ENCODE measurements around the gene WIPF3. TPM values are rescaled to one million over a fixed set of nuclear protein-coding genes. Genes with fewer than 3 reads are reported as not detected.

The WIPF3 gene
- total RNA-seq, 1 donor from 2014 or later: 0.46 TPM

DNA sequence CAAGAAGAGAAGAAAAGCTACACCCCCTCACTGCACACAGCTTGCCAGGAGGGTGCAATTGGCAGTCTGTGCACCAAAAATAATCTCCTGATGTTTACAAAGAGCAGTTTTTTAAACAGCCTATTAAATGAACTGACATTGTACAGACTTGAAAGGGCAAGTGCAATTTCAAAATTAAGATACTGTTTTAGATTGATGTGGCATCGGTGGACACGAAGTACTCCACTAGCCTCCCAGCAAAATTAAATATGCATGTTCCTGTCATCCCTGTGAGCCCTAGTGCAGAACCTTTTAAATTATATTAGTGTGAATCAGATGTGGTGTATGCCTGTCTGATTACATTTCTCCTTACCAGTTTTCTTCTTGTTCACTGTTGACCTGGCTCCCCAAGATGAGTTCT, 87.9 kb downstream of the WIPF3 start:
- H3K27me3 ChIP-seq (ENCODE audit: control insufficient read depth, insufficient read depth, low read length): no peaks in the 10 kb centered on the region
- no peak for DNase-seq (ENCODE audit: low read depth)
- H3K4me3 ChIP-seq (ENCODE audit: low read depth, low read length): no peak overlapping the region
- no peaks in the 10 kb centered on the region for H3K36me3 ChIP-seq (ENCODE audit: control insufficient read depth, insufficient read depth, low read length)
- TF ChIP-seq, protein P1, sequence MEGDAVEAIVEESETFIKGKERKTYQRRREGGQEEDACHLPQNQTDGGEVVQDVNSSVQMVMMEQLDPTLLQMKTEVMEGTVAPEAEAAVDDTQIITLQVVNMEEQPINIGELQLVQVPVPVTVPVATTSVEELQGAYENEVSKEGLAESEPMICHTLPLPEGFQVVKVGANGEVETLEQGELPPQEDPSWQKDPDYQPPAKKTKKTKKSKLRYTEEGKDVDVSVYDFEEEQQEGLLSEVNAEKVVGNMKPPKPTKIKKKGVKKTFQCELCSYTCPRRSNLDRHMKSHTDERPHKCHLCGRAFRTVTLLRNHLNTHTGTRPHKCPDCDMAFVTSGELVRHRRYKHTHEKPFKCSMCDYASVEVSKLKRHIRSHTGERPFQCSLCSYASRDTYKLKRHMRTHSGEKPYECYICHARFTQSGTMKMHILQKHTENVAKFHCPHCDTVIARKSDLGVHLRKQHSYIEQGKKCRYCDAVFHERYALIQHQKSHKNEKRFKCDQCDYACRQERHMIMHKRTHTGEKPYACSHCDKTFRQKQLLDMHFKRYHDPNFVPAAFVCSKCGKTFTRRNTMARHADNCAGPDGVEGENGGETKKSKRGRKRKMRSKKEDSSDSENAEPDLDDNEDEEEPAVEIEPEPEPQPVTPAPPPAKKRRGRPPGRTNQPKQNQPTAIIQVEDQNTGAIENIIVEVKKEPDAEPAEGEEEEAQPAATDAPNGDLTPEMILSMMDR (IDR thresholded peaks at IDR 0.05; ENCODE audit: insufficient read depth, low read length, poor library complexity, severe bottlenecking): no peak

DNA sequence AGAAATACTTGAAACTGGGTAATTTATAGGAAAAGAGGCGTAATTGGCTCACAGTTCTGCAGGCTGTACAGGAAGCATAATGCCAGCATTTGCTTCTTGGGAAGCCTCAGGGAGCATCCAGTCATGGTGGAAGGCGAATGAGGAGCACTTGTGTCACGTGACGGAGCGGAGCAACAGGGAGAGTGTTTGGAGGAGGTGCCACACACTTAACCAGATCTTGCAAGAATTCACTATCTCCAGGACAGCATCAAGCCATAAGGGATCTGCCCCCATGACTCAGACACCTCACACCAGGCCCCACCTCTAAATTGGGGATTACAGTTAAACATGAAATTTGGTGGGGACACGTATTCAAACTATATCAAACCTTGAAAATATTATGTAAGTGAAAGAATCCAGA, 89.3 kb downstream of the WIPF3 start:
- no peaks in the 10 kb centered on the region for H3K27me3 ChIP-seq (ENCODE audit: control insufficient read depth, insufficient read depth, low read length)
- TF ChIP-seq, protein P1 (IDR thresholded peaks at IDR 0.05; ENCODE audit: insufficient read depth, low read length, poor library complexity, severe bottlenecking): no peak
- no peaks in the 10 kb centered on the region for H3K36me3 ChIP-seq (ENCODE audit: control insufficient read depth, insufficient read depth, low read length)
- DNase-seq (ENCODE audit: low read depth): no peak
- no peak overlapping the region for H3K4me3 ChIP-seq (ENCODE audit: low read depth, low read length)

DNA sequence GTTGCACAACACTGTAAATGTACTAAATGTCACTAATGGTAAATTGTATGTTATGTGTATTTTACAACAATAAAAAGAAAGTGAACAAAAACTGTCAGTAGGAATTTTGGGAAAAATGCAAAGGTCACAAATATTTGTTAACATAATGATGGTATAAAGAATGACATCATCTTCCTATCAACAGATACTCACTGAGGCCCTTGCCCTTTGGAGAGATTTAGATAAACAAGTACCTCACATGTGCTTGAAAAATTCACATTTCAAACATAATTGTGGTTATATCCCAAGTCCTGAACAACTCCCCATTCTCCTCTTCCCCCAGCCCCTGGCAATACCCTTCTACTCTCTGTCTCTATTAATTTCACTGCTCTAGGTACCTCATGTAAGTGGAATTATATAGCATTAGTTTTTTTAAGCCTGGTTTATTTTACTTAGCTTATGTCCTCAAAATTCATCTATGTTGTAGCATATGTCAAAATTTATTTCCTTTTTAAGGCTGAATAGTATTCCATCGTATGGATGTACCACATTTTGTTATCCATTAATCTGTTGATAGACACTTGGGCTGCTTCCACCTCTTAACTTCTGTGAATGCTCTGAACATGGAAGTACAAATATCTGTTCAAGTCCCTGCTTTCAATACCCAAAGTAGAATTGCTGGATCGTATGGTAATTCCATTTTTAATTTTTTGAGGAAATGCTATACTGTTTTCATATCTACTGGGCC, 90.5 kb downstream of the WIPF3 start:
- Histone ChIP-seq H3K4me3 (ENCODE audit: low read depth, low read length) (no peak overlapping the region), H3K36me3 (ENCODE audit: control insufficient read depth, insufficient read depth, low read length) (no peaks in the 10 kb centered on the region), H3K27me3 (ENCODE audit: control insufficient read depth, insufficient read depth, low read length) (no peaks in the 10 kb centered on the region)
- TF ChIP-seq, protein P1 (IDR thresholded peaks at IDR 0.05; ENCODE audit: insufficient read depth, low read length, poor library complexity, severe bottlenecking): no peak
- no peak for DNase-seq (ENCODE audit: low read depth)

DNA sequence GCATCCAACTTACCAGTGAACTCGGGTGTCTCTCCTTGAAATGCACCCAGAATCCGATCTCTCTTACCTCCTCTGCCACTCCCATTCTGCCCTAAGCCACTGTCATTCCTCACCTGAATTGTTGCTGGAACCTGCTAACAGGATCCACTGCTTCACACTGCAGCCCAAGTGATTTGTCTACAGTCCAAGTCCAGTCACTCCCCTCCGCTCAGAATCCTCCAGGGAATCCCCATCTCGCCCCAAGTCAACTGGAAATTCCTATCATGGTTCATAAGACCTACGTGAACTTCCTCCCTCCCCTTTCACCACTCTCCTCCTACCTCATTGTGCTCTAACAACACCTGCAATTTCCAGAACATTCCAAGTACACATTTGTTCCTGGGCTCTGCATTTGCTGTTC, 92.0 kb downstream of the WIPF3 start:
- no peaks in the 10 kb centered on the region for H3K27me3 ChIP-seq (ENCODE audit: control insufficient read depth, insufficient read depth, low read length)
- TF ChIP-seq, protein P1 (IDR thresholded peaks at IDR 0.05; ENCODE audit: insufficient read depth, low read length, poor library complexity, severe bottlenecking): no peak
- DNase-seq (ENCODE audit: low read depth): no peak
- H3K36me3 ChIP-seq (ENCODE audit: control insufficient read depth, insufficient read depth, low read length): no peaks in the 10 kb centered on the region
- no peak overlapping the region for H3K4me3 ChIP-seq (ENCODE audit: low read depth, low read length)

DNA sequence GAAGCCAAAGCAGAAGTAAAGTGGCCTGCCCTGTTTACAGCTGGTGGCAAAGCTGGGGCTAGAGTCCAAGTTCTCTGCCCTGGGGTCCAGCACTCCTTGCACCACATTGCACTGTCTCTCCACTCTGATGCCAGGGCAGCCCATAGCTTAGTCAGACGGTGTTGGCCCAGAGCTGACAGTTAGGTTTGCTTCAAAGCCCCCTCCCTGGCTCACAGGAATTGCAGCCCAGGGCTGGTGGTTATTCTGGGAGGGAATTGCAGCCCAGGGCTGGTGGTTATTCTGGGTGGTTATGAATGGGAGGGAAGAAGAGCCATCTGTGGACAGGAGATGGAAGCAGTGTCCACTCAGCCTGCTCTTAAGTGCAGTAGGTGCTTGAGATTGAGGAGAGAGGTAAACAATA, 94.4 kb downstream of the WIPF3 start:
- no peaks in the 10 kb centered on the region for H3K36me3 ChIP-seq (ENCODE audit: control insufficient read depth, insufficient read depth, low read length)
- no peak for DNase-seq (ENCODE audit: low read depth)
- no peaks in the 10 kb centered on the region for H3K27me3 ChIP-seq (ENCODE audit: control insufficient read depth, insufficient read depth, low read length)
- no peak overlapping the region for H3K4me3 ChIP-seq (ENCODE audit: low read depth, low read length)
- TF ChIP-seq, protein P1 (IDR thresholded peaks at IDR 0.05; ENCODE audit: insufficient read depth, low read length, poor library complexity, severe bottlenecking): no peak
